ENCODE data around the gene MZB1. TPM values are rescaled to one million over a fixed set of nuclear protein-coding genes. Genes with fewer than 3 reads are reported as not detected.

Gene MZB1
- total RNA-seq, 1 donor from 2014 or later = not detected

DNA sequence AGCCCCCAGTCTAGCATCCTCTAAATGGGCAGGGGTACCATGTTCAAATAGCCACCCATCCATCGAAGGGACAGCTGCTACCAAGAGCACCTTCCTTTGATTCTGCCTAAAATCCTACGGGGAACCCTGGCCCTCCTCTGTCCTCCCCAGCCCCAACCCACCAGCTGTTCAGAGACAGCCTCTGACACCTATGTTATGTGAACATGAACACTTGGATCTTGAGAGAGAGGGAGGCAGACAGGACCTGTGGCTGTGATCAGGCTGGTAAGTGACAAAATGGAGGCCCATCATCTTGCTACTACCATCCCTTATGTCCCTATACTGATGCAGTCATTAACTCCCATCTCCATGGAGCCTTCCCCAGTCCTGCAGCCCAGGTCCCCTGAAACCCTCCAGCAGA lies 14.8 kb downstream of the MZB1 start:
- Mint-ChIP-seq H3K36me3 (ENCODE audit: unreplicated experiment) (no peaks in the 10 kb centered on the region), H3K9me3 (ENCODE audit: unreplicated experiment) (peaks cover 4% of the 10 kb centered on the region), H3K4me3 (ENCODE audit: unreplicated experiment) (no peak overlapping the region), H3K27me3 (ENCODE audit: unreplicated experiment) (peaks cover under 1% of the 10 kb centered on the region), H3K27ac (ENCODE audit: unreplicated experiment) (peak overlapping the region; percentile 38), H3K4me1 (ENCODE audit: low read depth, unreplicated experiment) (no peaks in the 10 kb centered on the region)
- no peak for TF ChIP-seq CTCF (IDR thresholded peaks at IDR 0.05; ENCODE audit: partially characterized antibody, unreplicated experiment)
- DNase-seq = no peak

DNA sequence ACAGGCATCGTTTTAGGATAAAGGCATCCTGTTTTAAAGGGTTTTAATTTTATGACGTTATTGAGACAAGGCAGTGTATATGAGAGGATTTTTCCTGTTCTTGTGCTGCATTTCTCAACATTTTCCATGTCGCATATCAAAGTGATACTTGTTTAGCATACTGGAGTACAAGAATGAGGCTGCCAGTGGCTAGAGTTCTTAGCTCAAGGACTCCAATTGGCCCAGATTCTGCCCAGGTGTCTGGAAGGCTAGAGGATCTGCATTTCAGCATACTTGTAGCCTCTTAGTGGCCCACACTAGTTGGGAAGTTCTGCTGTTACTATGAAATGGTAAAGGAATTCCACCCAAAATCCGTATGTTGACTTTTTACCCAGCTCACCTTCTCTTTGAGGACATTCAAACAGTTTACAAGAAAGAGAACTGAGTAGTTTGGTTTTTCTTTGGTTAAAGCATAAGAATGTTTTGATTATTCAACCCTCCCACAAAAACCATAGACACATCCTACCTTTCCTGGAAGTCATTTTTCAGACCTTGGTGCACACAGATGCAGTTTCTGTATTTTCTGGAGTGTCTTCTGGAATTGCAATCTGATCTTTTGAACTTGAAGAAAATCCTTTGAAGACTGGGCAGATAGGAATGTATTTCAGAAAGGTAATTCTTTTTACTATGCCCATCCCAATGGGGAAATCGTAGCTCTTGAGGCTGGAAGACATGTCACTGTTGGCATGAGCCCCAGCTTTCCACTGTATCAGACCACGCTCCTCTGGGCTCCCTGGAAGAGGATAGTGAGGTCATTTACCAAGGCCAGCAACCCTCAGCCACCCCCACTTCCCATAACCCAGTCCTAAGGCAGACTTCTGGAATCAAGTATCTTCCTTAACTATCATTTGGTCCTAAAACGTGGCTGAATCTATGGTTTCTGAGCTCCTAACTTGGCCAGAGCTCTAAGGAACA lies 18.0 kb downstream of the MZB1 start:
- Mint-ChIP-seq H3K36me3 (ENCODE audit: unreplicated experiment) (no peaks in the 10 kb centered on the region), H3K4me1 (ENCODE audit: low read depth, unreplicated experiment) (no peaks in the 10 kb centered on the region), H3K27me3 (ENCODE audit: unreplicated experiment) (no peaks in the 10 kb centered on the region), H3K27ac (ENCODE audit: unreplicated experiment) (no peak overlapping the region), H3K9me3 (ENCODE audit: unreplicated experiment) (peaks cover 3% of the 10 kb centered on the region), H3K4me3 (ENCODE audit: unreplicated experiment) (no peak overlapping the region)
- DNase-seq = no peak
- no peak for TF ChIP-seq CTCF (IDR thresholded peaks at IDR 0.05; ENCODE audit: partially characterized antibody, unreplicated experiment)

GRCh38 chr5:139369181-139369580 lies 20.5 kb downstream of the MZB1 start:
- H3K9me3 Mint-ChIP-seq (ENCODE audit: unreplicated experiment) = peaks cover 3% of the 10 kb centered on the region
- H3K27ac Mint-ChIP-seq (ENCODE audit: unreplicated experiment) = no peak overlapping the region
- no peaks in the 10 kb centered on the region for H3K4me1 Mint-ChIP-seq (ENCODE audit: low read depth, unreplicated experiment)
- H3K36me3 Mint-ChIP-seq (ENCODE audit: unreplicated experiment) = no peaks in the 10 kb centered on the region
- no peak for TF ChIP-seq CTCF (IDR thresholded peaks at IDR 0.05; ENCODE audit: partially characterized antibody, unreplicated experiment)
- H3K27me3 Mint-ChIP-seq (ENCODE audit: unreplicated experiment) = no peaks in the 10 kb centered on the region
- no peak overlapping the region for H3K4me3 Mint-ChIP-seq (ENCODE audit: unreplicated experiment)
- no peak for DNase-seq

GRCh38 chr5:139368613-139369012 lies 21.1 kb downstream of the MZB1 start:
- TF ChIP-seq CTCF (IDR thresholded peaks at IDR 0.05; ENCODE audit: partially characterized antibody, unreplicated experiment) = no peak
- H3K4me3 Mint-ChIP-seq (ENCODE audit: unreplicated experiment) = no peak overlapping the region
- H3K9me3 Mint-ChIP-seq (ENCODE audit: unreplicated experiment) = peaks cover 3% of the 10 kb centered on the region
- no peak overlapping the region for H3K27ac Mint-ChIP-seq (ENCODE audit: unreplicated experiment)
- H3K4me1 Mint-ChIP-seq (ENCODE audit: low read depth, unreplicated experiment) = no peaks in the 10 kb centered on the region
- H3K27me3 Mint-ChIP-seq (ENCODE audit: unreplicated experiment) = no peaks in the 10 kb centered on the region
- no peaks in the 10 kb centered on the region for H3K36me3 Mint-ChIP-seq (ENCODE audit: unreplicated experiment)
- DNase-seq = no peak

DNA sequence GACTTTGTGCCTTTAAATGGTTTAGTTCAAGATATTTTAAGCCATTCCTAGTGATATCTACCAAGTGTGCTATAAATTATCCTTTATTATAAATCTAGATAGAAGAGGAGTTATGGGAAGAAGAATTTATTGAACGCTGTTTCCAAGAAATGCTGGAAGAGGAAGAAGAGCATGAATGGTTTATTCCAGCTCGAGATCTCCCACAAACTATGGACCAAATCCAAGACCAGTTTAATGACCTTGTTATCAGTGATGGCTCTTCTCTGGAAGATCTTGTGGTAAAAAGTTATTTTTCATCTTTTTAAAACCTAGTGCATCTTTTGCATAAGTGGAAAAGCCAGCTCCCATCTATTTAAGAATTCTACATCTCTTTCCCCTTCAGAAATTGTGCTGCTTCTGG lies 25.2 kb downstream of the MZB1 start:
- DNase-seq = no peak
- Mint-ChIP-seq H3K27ac (ENCODE audit: unreplicated experiment) (no peak overlapping the region), H3K4me1 (ENCODE audit: low read depth, unreplicated experiment) (no peaks in the 10 kb centered on the region), H3K27me3 (ENCODE audit: unreplicated experiment) (no peaks in the 10 kb centered on the region), H3K36me3 (ENCODE audit: unreplicated experiment) (no peaks in the 10 kb centered on the region), H3K4me3 (ENCODE audit: unreplicated experiment) (no peak overlapping the region), H3K9me3 (ENCODE audit: unreplicated experiment) (no peaks in the 10 kb centered on the region)
- no peak for TF ChIP-seq CTCF (IDR thresholded peaks at IDR 0.05; ENCODE audit: partially characterized antibody, unreplicated experiment)

Measured in glutamatergic neuron (in vitro differentiated cells).